ENCODE results near the gene SDK2.

GRCh38 chr17:73588301-73588846 lies 55.9 kb downstream of the SDK2 start:
- TF ChIP-seq, protein P1, sequence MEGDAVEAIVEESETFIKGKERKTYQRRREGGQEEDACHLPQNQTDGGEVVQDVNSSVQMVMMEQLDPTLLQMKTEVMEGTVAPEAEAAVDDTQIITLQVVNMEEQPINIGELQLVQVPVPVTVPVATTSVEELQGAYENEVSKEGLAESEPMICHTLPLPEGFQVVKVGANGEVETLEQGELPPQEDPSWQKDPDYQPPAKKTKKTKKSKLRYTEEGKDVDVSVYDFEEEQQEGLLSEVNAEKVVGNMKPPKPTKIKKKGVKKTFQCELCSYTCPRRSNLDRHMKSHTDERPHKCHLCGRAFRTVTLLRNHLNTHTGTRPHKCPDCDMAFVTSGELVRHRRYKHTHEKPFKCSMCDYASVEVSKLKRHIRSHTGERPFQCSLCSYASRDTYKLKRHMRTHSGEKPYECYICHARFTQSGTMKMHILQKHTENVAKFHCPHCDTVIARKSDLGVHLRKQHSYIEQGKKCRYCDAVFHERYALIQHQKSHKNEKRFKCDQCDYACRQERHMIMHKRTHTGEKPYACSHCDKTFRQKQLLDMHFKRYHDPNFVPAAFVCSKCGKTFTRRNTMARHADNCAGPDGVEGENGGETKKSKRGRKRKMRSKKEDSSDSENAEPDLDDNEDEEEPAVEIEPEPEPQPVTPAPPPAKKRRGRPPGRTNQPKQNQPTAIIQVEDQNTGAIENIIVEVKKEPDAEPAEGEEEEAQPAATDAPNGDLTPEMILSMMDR (IDR thresholded peaks at IDR 0.05) = no peak
- TF ChIP-seq POLR2A (IDR thresholded peaks at IDR 0.05) = no peak

Data from thyroid gland (tissue), 4 donors.